Stimulated activated effector memory CD8-positive, alpha-beta T cell treated with anti-CD3 and anti-CD28 coated beads, Interleukin-12 subunit alpha, Interleukin-12 subunit beta, amount 100 ng/mL, for 72 hours (primary cell): ENCODE measurements around the gene KRT85.
"Not testable (repeated sequence)": the region's sequence is repeated elsewhere in the genome, so short reads cannot be mapped to it uniquely, and the experiment has no call there.

Experiments
- ATAC-seq: fragments of 150-1000 bp; cut with Tn5 transposase; 2 replicates; pipeline ENCODE4 v1.10.0; 2021
- DNase-seq, 2 donors: peaks; one replicate each; pipeline ENCODE4 v3.0.0; 2021 to 2022; ENCODE audit warnings: low spot score in 2 of 2
- H3K27ac Mint-ChIP-seq: one replicate; pipeline ENCODE4 v1.8.0; 2022; ENCODE audit warnings: mild to moderate bottlenecking, mixed read lengths
- H3K36me3 Mint-ChIP-seq: one replicate; pipeline ENCODE4 v1.8.0; 2022; ENCODE audit warnings: mild to moderate bottlenecking, mixed read lengths
- H3K4me1 Mint-ChIP-seq: one replicate; pipeline ENCODE4 v1.8.0; 2022; ENCODE audit warnings: mixed read lengths
- H3K4me3 Mint-ChIP-seq: one replicate; pipeline ENCODE4 v1.8.0; 2022; ENCODE audit warnings: mild to moderate bottlenecking, mixed read lengths
- H3K9me3 Mint-ChIP-seq: one replicate; pipeline ENCODE4 v1.8.0; 2022; ENCODE audit warnings: mixed read lengths

Gene KRT85

DNA sequence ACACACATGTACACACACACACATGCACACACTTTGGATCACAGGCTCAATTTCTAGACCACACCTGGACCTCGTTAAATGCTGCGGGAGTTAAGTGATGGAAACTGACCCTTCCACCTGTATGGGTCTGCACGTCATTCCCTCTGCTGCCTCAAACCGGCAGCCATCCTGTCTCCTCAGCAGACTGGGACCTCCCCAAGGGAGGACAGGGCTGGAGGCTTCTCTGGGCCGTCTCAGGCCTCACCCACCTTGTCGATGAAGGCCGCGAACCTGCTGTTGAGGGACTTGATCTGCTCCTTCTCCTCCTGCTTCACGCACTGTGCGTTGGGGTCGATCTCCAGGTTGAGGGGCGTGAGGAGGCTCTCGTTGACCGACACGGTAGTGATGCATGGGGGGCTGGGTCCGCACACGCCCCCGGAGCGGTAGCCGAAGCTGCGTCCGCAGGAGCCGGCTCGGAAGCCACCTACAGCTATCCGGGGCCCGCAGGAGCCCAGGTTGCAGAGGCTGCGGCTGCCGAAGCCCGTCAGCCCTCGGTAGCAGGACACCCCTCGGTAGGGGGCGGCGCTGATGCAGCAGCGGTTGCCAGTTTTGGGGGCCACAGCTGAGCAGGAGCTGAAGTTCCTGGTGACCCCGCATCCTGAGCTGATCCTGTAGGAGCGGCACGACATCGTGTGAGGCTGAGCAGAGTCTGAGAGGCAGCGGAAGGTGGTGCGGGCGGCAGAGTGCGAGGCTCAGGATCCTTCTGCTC is at the start of gene KRT85:
KRT85 (minus strand) TSS at position 744 of the 748 bp plus-strand sequence; CDS start at position 668, 76 bp downstream.
- Mint-ChIP-seq H3K27ac (no peak within 1 kb of the TSS), H3K9me3 (no peaks in the 10 kb centered on the region), H3K4me3 (no peak within 1 kb of the TSS), H3K36me3 (no peaks in the 10 kb centered on the region), H3K4me1 (peaks cover 11% of the 10 kb centered on the region)
- DNase-seq (no peak), ATAC-seq (no peak)

DNA sequence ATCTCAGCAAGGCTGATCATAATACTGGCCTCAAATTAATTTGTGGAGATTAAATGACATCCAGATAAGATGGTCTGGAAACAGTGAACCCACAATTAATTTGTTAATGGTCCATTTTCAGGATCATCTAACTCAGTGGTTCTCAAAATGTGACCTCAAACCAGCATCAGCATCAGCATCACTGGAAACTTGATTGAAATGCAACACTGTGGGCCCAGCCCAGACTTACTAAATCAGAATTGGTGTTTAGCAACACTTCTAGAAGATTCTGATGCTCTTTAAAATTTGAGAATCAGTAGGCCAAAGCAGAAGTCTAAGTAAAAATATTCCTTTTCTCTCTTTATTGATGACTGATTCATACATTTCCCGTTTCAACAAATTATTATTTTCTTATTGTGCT is 49.5 kb upstream of the KRT85 start:
- no peak for DNase-seq
- no peaks in the 10 kb centered on the region for H3K4me1 Mint-ChIP-seq
- H3K4me3 Mint-ChIP-seq, result no peak overlapping the region
- ATAC-seq, result no peak
- H3K36me3 Mint-ChIP-seq, result no peaks in the 10 kb centered on the region
- H3K9me3 Mint-ChIP-seq, result no peaks in the 10 kb centered on the region
- no peak overlapping the region for H3K27ac Mint-ChIP-seq

DNA sequence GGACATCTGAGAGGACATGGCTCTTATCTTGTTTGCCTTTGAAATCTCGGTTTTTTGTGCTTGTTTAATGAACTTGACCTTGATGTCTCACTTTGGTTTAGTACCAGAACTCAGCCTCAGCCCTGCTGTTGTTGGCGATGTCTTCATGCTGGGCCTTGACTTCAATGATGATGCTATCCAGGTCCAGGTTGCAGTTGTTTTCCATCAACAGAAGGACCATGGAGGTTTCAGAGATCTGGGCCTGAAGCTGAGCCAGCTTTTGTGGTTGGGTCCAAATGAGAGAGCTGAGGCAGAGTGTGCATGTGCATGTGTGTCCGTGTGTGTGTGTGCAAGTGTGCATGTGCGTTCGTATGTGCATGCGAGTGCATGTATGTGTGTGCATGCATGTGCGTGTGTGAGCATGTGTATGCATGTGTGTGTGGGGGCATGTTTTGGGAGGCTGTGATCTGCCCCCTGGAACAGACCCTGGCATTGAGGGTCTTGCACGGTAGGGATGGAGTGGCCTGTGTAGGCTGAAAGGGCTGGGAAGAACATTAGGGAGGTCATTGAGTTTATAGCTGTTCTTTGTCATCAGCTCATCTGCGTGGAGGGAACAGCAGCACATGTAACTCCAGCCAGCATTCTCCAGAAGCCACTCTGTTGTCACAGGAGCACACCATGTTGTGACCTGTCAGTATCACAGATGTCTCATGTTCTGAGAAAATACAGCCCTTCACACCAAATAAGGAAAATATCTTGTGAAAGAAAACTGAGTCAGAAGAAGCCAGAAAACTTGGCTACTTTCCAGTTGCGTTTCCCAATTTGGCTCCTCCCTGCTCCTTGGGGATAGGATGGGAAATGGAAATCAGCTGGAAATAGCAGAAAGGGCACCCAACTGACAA is 48.8 kb upstream of the KRT85 start:
- no peak for ATAC-seq
- no peak for DNase-seq
- Mint-ChIP-seq H3K36me3 (no peaks in the 10 kb centered on the region), H3K9me3 (no peaks in the 10 kb centered on the region), H3K4me3 (no peak overlapping the region), H3K4me1 (no peaks in the 10 kb centered on the region), H3K27ac (no peak overlapping the region)

DNA sequence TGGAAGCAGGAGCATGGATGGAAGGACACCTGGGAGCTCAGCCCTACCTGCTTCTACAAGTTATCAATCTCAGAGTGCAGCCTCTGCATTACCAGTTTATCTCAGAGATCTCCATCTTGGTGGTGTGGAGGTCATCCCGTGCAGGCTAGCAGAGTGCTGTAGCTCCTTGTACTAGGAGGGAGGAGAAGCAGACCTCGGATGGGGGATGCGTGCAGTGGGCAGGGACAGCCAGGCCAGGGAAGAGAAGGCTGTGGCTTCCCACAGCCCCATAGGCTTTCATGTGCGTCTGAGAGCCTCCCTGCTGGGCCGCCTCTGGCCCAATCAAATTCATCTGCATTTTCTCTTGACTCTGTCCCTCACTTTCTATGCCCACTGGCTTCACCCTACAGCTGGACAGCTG is 47.7 kb upstream of the KRT85 start:
- H3K36me3 Mint-ChIP-seq, result no peaks in the 10 kb centered on the region
- H3K4me3 Mint-ChIP-seq, result no peak overlapping the region
- H3K27ac Mint-ChIP-seq, result no peak overlapping the region
- no peaks in the 10 kb centered on the region for H3K9me3 Mint-ChIP-seq
- no peaks in the 10 kb centered on the region for H3K4me1 Mint-ChIP-seq
- ATAC-seq (no peak), DNase-seq (no peak)

DNA sequence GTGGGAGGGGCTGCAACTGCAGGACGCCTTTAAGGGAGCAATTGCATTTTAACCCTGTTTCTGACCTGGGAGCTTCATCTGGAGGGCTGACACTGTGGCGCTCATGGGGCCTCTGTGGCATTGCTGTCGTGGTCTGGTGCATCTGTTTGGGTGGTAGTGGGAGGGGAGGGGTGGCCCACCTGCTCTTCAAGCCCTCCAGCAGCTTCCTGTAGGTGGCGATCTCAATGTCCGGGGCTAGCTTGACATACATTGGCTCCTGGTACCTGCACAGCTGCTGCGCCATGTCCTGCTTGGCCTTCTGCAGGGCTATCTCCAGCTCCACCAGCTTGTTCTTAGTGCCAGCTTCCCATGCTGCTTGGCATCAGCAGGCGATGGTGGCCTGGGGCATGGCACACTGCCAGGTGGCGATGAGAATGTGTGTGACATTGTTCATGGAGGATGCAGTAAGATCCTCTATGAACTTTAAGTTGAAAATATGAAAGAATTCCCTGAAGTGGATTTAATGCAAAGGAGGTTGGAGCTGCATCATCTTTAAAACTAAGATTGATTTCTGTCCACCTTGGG is 46.6 kb upstream of the KRT85 start:
- Mint-ChIP-seq H3K9me3 (no peaks in the 10 kb centered on the region), H3K4me3 (no peak overlapping the region), H3K27ac (no peak overlapping the region), H3K4me1 (no peaks in the 10 kb centered on the region), H3K36me3 (no peaks in the 10 kb centered on the region)
- no peak for ATAC-seq
- no peak for DNase-seq

DNA sequence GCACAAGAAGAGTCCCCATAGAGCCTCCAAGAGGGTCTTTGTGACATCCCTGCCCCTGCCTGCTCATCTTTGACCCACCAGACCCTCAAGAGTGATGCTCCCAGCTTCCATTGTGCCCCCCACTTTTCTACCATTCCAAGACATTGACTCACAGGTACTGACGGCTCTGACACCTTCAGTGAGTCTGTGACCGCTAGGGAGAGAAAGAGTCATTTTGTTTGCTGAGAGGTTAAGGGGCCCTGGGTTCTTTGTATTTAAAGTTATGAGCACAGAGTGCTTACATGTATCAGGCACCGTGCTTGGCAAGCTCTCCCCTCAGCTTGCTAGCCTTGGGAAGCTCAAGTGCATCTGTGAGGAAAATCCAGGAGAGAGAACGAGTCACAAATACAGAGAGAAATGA is 45.9 kb upstream of the KRT85 start:
- Mint-ChIP-seq H3K4me3 (no peak overlapping the region), H3K36me3 (no peaks in the 10 kb centered on the region), H3K4me1 (no peaks in the 10 kb centered on the region), H3K9me3 (no peaks in the 10 kb centered on the region), H3K27ac (no peak overlapping the region)
- ATAC-seq (no peak), DNase-seq (no peak)

DNA sequence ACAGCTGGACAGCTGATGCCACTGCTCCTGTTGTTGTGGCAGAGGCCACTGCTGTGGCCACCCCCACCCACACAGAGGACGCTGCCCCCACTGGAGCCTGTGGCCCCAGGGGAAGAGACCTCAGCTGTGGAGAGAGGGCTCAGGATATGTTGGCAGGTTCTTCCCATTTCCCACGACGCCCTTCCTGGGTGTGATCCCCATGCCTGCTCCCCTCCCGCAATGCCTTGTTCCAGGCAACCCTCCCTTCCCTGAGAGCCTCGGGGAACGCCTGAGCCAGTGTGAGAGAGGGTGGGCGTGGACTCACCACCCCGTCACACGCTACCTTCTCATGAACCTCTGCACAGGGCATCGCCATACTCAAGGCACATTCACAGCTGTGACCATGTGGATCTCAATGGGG is 44.5 kb upstream of the KRT85 start:
- Mint-ChIP-seq H3K27ac (no peak overlapping the region), H3K4me3 (no peak overlapping the region), H3K9me3 (no peaks in the 10 kb centered on the region), H3K4me1 (no peaks in the 10 kb centered on the region), H3K36me3 (no peaks in the 10 kb centered on the region)
- DNase-seq (no peak), ATAC-seq (no peak)

DNA sequence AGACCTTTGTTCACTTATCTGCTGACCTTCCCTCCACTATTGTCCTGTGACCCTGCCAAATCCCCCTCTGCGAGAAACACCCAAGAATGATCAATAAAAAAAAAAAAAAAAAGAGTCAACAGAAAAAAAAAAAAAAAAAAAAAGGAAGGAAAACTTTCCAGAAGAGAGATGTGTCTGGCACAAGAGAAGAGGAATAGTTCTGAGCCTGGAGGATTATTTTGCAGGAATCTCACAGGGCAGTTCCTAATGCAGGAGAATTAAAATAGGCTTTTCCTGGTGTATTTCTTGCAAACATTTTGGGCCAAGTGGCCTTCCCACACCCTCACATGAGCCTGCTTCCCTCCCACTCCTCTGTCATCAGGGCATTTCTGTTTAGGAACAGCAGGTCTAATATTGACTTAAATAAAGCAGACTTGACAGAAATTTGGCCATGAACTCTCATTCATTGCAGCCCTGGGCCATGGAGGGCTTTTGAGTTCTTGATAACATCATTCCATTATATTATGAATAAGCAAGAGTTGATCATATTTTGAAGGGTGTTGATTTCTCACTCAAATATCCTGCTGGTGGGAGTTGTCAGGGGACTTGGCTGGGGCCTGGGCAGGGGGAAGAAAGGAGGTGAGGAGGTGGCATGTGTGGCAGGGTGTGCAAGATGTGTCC is 43.4 kb upstream of the KRT85 start:
- not testable (repeated sequence) for H3K9me3 Mint-ChIP-seq, H3K4me3 Mint-ChIP-seq, DNase-seq, ATAC-seq, H3K27ac Mint-ChIP-seq, H3K4me1 Mint-ChIP-seq, H3K36me3 Mint-ChIP-seq

DNA sequence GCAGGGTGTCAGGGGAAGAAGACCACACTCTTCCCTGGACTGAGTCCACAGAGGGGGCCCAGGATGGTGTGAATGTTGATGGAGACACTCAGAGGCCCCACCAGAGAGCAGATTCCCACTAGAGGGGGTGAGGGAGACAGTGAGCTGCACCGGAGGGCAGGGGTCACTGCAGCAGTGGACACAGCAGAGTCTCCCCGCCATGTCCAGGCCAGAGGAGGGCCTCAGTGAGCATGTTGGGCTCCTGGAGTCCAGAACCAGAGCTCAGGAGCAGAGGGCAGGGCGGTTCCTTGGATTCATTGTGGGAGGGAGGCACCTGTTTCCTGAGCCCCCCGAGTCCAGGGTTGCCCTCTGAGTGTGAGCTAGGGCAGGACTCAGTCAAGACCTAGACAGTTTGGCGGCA is 40.6 kb upstream of the KRT85 start:
- ATAC-seq (no peak), DNase-seq (no peak)
- Mint-ChIP-seq H3K9me3 (no peaks in the 10 kb centered on the region), H3K27ac (no peak overlapping the region), H3K4me3 (no peak overlapping the region), H3K4me1 (peaks cover 1% of the 10 kb centered on the region), H3K36me3 (no peaks in the 10 kb centered on the region)

DNA sequence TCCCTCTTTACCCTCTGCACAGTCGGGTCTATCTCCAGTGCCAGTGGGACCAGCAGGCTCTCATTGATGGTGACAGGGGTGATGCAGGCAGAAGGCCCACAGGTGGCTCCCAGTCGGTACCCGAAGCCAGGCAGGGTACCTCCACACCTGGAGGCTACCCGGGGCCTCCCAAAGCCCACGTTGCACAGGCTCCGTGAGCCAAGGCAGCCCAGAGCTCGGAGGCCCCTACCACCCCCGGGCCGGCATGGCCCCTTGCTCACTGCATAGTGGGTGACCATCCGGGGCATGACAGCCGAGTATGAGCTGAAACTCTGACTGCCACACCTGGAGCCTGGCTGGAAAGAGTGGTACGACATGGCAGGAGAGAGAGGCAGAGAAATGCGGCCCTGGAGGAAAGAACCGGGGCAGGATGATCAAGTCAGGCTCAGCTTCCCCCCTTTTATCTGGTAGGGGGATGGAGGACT is 38.7 kb upstream of the KRT85 start, which contains the start of gene KRT82:
KRT82 (minus strand) TSS at position 414 of the 464 bp plus-strand sequence; CDS start at position 356, 58 bp downstream.
- ATAC-seq (no peak), DNase-seq (no peak)
- Mint-ChIP-seq H3K9me3 (no peaks in the 10 kb centered on the region), H3K4me1 (peaks cover 8% of the 10 kb centered on the region), H3K4me3 (no peak within 1 kb of the TSS), H3K27ac (no peak within 1 kb of the TSS), H3K36me3 (no peaks in the 10 kb centered on the region)

DNA sequence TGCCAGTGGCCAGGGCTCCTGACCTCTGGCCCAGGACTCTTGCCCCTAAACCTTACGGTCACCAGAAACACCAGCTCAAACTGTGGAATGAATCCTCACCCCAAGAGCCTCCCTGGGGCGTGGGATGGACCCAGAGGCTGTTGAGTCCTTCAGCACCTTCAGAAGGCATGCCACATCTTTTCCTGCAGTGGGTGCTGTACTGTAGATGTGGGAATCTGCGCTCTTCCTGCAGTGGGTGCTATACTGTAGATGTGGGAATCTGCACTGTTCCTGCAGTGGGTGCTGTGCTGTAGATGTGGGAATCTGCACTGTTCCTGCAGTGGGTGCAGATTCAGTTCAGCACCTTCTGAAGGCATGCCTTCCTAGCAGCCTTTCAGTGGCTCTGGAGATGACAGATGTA is 37.7 kb upstream of the KRT85 start:
- ATAC-seq (no peak), DNase-seq (no peak)
- Mint-ChIP-seq H3K27ac (no peak overlapping the region), H3K36me3 (no peaks in the 10 kb centered on the region), H3K4me1 (peaks cover 8% of the 10 kb centered on the region), H3K9me3 (no peaks in the 10 kb centered on the region), H3K4me3 (no peak overlapping the region)

DNA sequence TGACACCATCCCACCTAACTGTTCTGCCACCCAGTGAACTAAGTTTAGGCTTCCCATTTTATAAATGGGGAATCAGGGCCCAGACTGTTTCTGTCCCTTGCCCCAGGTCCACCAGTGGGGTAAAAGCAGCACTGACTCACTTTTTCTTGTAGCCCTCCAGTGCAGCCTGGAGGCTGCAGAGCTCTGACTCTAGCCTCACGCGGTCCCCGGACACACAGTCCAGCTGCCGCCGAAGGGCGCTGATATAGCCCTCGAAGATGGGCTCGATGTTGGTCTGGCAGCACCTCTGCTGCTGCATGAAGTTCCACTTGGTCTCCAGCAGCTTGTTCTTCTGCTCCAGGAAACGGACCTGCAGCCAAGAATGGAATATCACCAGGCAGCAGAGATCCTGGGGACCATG is 36.3 kb upstream of the KRT85 start:
- H3K4me1 Mint-ChIP-seq, result peaks cover 8% of the 10 kb centered on the region
- H3K36me3 Mint-ChIP-seq, result no peaks in the 10 kb centered on the region
- no peak for ATAC-seq
- no peak overlapping the region for H3K4me3 Mint-ChIP-seq
- H3K9me3 Mint-ChIP-seq, result no peaks in the 10 kb centered on the region
- no peak for DNase-seq
- no peak overlapping the region for H3K27ac Mint-ChIP-seq

DNA sequence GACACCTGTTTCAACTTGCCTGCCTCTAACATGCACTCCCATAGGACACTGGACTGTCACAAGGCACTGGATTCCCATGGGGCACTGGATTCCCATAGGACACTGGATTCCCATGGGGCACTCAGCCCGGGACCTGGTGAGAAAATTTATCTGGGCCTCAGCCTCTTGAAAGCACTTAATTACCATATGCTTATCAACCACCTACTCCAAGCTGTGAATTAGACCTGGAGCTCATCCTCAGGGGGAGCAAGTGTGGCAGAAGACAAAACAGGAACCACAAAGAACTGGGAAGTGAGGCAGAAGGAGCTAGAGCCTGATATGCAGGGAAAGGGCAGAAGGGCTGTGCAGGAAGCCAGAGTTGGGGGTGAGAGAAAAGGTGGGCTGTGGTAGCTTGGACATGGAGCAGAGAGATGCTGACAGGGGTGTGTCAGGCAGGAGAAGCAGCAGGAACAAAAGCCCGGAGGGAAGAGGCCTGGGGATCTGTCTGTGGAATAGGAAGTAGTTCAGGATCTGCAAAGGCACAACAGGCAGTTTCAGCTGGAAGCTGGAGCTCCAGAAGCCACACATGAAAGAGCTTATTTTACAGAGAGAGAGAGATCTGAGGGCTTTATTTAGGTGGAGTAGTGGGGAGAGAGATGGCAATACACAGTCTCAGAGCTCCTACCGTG is 35.7 kb upstream of the KRT85 start:
- Mint-ChIP-seq H3K9me3 (no peaks in the 10 kb centered on the region), H3K27ac (no peak overlapping the region), H3K4me1 (peaks cover 8% of the 10 kb centered on the region), H3K4me3 (no peak overlapping the region), H3K36me3 (no peaks in the 10 kb centered on the region)
- DNase-seq (no peak), ATAC-seq (no peak)

DNA sequence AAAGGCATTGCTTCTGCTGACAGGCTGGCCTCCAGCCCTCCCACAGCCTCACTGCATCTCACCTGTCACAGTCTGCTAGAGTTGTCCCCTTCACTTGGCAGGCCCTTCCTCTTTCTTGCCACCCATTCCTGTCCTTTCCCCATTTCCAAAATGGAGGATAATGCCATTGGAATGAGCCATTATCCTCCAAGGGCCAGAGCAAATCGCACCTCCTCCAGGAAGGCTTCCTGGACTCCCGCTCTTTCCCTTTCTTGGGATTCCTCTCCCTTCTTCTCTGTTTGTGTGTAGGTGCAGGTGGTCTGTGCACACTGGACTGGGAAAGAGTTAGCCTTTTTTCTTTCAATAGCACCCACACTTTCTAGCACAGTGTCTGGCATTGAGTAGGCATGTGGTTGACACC is 35.1 kb upstream of the KRT85 start:
- no peak overlapping the region for H3K4me3 Mint-ChIP-seq
- ATAC-seq (no peak), DNase-seq (no peak)
- no peaks in the 10 kb centered on the region for H3K9me3 Mint-ChIP-seq
- no peaks in the 10 kb centered on the region for H3K36me3 Mint-ChIP-seq
- no peak overlapping the region for H3K27ac Mint-ChIP-seq
- peaks cover 8% of the 10 kb centered on the region for H3K4me1 Mint-ChIP-seq

DNA sequence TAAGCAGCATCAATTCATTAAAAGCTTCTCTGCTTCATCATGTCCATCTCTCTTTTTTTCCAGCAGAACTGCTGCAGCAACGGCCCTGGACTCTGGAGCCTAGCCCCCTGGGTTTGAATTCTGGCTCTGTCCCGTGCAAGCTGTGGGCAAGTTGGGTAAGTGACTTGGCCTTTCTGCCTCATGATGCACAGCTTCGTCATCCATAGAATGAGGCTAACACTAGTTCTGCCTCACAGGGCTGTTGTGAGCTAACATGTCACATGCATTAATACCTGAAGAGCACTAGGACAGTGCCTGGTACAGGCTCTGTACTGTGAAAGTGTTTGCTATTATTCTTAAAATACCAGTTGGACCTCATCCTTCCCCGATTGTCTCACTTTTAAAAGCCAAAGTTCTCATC is 34.6 kb upstream of the KRT85 start:
- Mint-ChIP-seq H3K9me3 (no peaks in the 10 kb centered on the region), H3K4me3 (no peak overlapping the region), H3K4me1 (peaks cover 8% of the 10 kb centered on the region), H3K27ac (no peak overlapping the region), H3K36me3 (no peaks in the 10 kb centered on the region)
- DNase-seq, result no peak
- ATAC-seq, result peak; percentile 38
